GM12892 (cell line): ENCODE data around the gene HDAC4.

ENCODE experiments used
- POLR2A ChIP-seq: IDR thresholded peaks from 2 replicates; pipeline ENCODE4 v1.6.1; 2011; ENCODE audit warnings: low read depth, low read length, control low read depth
- POLR2AphosphoS5 ChIP-seq: IDR thresholded peaks from 2 replicates; pipeline ENCODE4 v1.6.1; 2011; ENCODE audit warnings: low read depth, low read length, control low read depth
- TAF1 ChIP-seq: IDR thresholded peaks from 2 replicates; pipeline ENCODE4 v1.6.1; 2011; ENCODE audit warnings: low read depth, mild to moderate bottlenecking, control low read depth, low read length, borderline replicate concordance

GRCh38 chr2:239206042-239206441 is 194.8 kb downstream of the HDAC4 start:
- no peak for TF ChIP-seq POLR2A
- no peak for TF ChIP-seq POLR2AphosphoS5
- TF ChIP-seq TAF1 = no peak
